Measurements from ENCODE around the gene CDH23.

Gene CDH23

GRCh38 chr10:71754562-71754961 is 357.8 kb downstream of the CDH23 start:
- Histone ChIP-seq H3K36me3 (peaks cover 97% of the 10 kb centered on the region), H3K9me3 (no peaks in the 10 kb centered on the region), H3K27me3 (no peaks in the 10 kb centered on the region), H3K4me1 (ENCODE audit: control insufficient read depth in 1 of 2, insufficient read depth in 1 of 2, low read depth in 1 of 2, low read length in 1 of 2) (peaks cover 100% of the 10 kb centered on the region in 2 experiments), H3K27ac (peak overlapping the region; percentile 99), H3K4me3 (ENCODE audit: low read depth in 1 of 2, low read length in 1 of 2) (peak overlapping the region; percentile 54 to 64)
- no peak for TF ChIP-seq CTCF (IDR thresholded peaks at IDR 0.05)

GRCh38 chr10:71755179-71755879 is 358.6 kb downstream of the CDH23 start:
- peaks cover 94 to 95% of the 10 kb centered on the region in 2 experiments for H3K4me1 ChIP-seq (ENCODE audit: control insufficient read depth in 1 of 2, insufficient read depth in 1 of 2, low read depth in 1 of 2, low read length in 1 of 2)
- no peak for TF ChIP-seq CTCF (IDR thresholded peaks at IDR 0.05)
- H3K27me3 ChIP-seq = no peaks in the 10 kb centered on the region
- peak overlapping the region; percentile 54 to 64 for H3K4me3 ChIP-seq (ENCODE audit: low read depth in 1 of 2, low read length in 1 of 2)
- no peaks in the 10 kb centered on the region for H3K9me3 ChIP-seq
- H3K27ac ChIP-seq = peak overlapping the region; percentile 99
- H3K36me3 ChIP-seq = peaks cover 93% of the 10 kb centered on the region

- H3K36me3 ChIP-seq = peaks cover 93% of the 10 kb centered on the region
- no peaks in the 10 kb centered on the region for H3K27me3 ChIP-seq
- peak overlapping the region; percentile 54 to 64 for H3K4me3 ChIP-seq (ENCODE audit: low read depth in 1 of 2, low read length in 1 of 2)
- no peak for TF ChIP-seq CTCF (IDR thresholded peaks at IDR 0.05)
- peak overlapping the region; percentile 99 for H3K27ac ChIP-seq
- peaks cover 94 to 95% of the 10 kb centered on the region in 2 experiments for H3K4me1 ChIP-seq (ENCODE audit: control insufficient read depth in 1 of 2, insufficient read depth in 1 of 2, low read depth in 1 of 2, low read length in 1 of 2)
- no peaks in the 10 kb centered on the region for H3K9me3 ChIP-seq
Observed at GRCh38 chr10:71756311-71757191, 359.8 kb downstream of the CDH23 start.

- Histone ChIP-seq H3K36me3 (peaks cover 93% of the 10 kb centered on the region), H3K4me3 (ENCODE audit: low read depth in 1 of 2, low read length in 1 of 2) (peak overlapping the region; percentile 54 to 64), H3K9me3 (no peaks in the 10 kb centered on the region), H3K4me1 (ENCODE audit: control insufficient read depth in 1 of 2, insufficient read depth in 1 of 2, low read depth in 1 of 2, low read length in 1 of 2) (peaks cover 94 to 95% of the 10 kb centered on the region in 2 experiments), H3K27ac (peak overlapping the region; percentile 99), H3K27me3 (no peaks in the 10 kb centered on the region)
- TF ChIP-seq CTCF (IDR thresholded peaks at IDR 0.05) = no peak
Observed at GRCh38 chr10:71757399-71757922, 360.7 kb downstream of the CDH23 start.

GRCh38 chr10:71761105-71761511 is 364.4 kb downstream of the CDH23 start:
- TF ChIP-seq CTCF (IDR thresholded peaks at IDR 0.05) = no peak
- H3K27me3 ChIP-seq = no peaks in the 10 kb centered on the region
- H3K4me1 ChIP-seq (ENCODE audit: control insufficient read depth in 1 of 2, insufficient read depth in 1 of 2, low read depth in 1 of 2, low read length in 1 of 2) = peaks cover 94 to 95% of the 10 kb centered on the region in 2 experiments
- peak overlapping the region; percentile 99 for H3K27ac ChIP-seq
- H3K9me3 ChIP-seq = no peaks in the 10 kb centered on the region
- H3K36me3 ChIP-seq = peaks cover 95% of the 10 kb centered on the region
- peak overlapping the region; percentile 24 to 44 for H3K4me3 ChIP-seq (ENCODE audit: low read depth in 1 of 2, low read length in 1 of 2)

Measured in neutrophil (primary cell).